Endothelial cell of umbilical vein (primary cell): ENCODE measurements around the gene KCMF1. TPM values are rescaled to one million over a fixed set of nuclear protein-coding genes. Genes with fewer than 3 reads are reported as not detected.
"Not testable (repeated sequence)": the region's sequence is repeated elsewhere in the genome, so short reads cannot be mapped to it uniquely, and the experiment has no call there.

Experiments used
- BruUV-seq: library from RNA; stranded (reverse); fragments of 400-500 nt; replicated peaks from 2 replicates; lab custom pipeline; 2021; lab: Mats Ljungman, UMichigan
- CTCF ChIA-PET: fragments of 300-600, 350-600 bp; sonication (Branson Sonifier 250); formaldehyde crosslinking; loops from one replicate; lab custom pipeline; 2021; ENCODE audit warnings: antibody characterized with exemption, inconsistent platforms; lab: Charles Lee
- POLR2A ChIA-PET: fragments of 300-600, 350-600 bp; sonication (Branson Sonifier 250); formaldehyde crosslinking; loops from one replicate; lab custom pipeline; 2021; ENCODE audit warnings: antibody characterized with exemption, inconsistent platforms; lab: Charles Lee
- DNase-seq: peaks from one replicate; pipeline ENCODE4 v3.0.0-alpha.2; 2011; ENCODE audit warnings: low read depth, low spot score
- FAIRE-seq: peaks from 2 replicates; lab custom pipeline; 2011; peaks lifted over from hg19 to GRCh38; lab: Jason Lieb, UNC
- H2AFZ ChIP-seq: 2 replicates; pipeline ENCODE4 v1.6.0; 2012; ENCODE audit warnings: low read depth, low read length, control low read depth, inconsistent platforms
- H3K27ac ChIP-seq: 2 replicates; pipeline ENCODE4 v1.5.1; 2011; ENCODE audit warnings: low read depth, mild to moderate bottlenecking, control low read depth, low read length, moderate library complexity; ENCODE audit not compliant: insufficient read depth
- H3K27me3 ChIP-seq, 2 experiments: 2 replicates each; pipeline versions ENCODE4 v1.6.0 to v1.6.1; 2011; ENCODE audit warnings: low read length in 2 of 2, mixed read lengths in 1 of 2; ENCODE audit not compliant: control insufficient read depth in 2 of 2, insufficient read depth in 2 of 2
- H3K36me3 ChIP-seq, 2 experiments: 2 replicates in 1 of 2; 3 replicates in 1 of 2; pipeline ENCODE4 v1.5.1; 2011; ENCODE audit warnings: low read length in 2 of 2, mild to moderate bottlenecking in 1 of 2, moderate library complexity in 1 of 2; ENCODE audit not compliant: control insufficient read depth in 2 of 2, insufficient read depth in 2 of 2; ENCODE audit errors: extremely low read depth in 1 of 2
- H3K4me1 ChIP-seq: 3 replicates; pipeline ENCODE4 v1.5.1; 2011; ENCODE audit warnings: mild to moderate bottlenecking, low read length; ENCODE audit not compliant: control insufficient read depth, insufficient read depth; ENCODE audit errors: extremely low read depth
- H3K4me2 ChIP-seq: 2 replicates; pipeline ENCODE4 v1.6.1; 2011; ENCODE audit warnings: low read length, control low read depth, mixed read lengths; ENCODE audit not compliant: insufficient read depth
- H3K4me3 ChIP-seq, 3 experiments: fragments of 200-600 bp in 1 of 3; sonication (generic), shearing (Covaris generic) in 1 of 3; replicated peaks in 1 of 3; 2 replicates each; pipeline ENCODE4 v1.5.1; 2011 to 2016; ENCODE audit warnings: control low read depth in 3 of 3, low read length in 3 of 3, mild to moderate bottlenecking in 2 of 3, inconsistent platforms in 1 of 3, low read depth in 1 of 3, moderate library complexity in 1 of 3; ENCODE audit not compliant: insufficient read depth in 1 of 3
- H3K79me2 ChIP-seq: 2 replicates; pipeline ENCODE4 v1.6.0; 2012; ENCODE audit warnings: low read length, inconsistent platforms; ENCODE audit not compliant: control insufficient read depth, insufficient read depth
- H3K9ac ChIP-seq: replicated peaks from 2 replicates; pipeline ENCODE3; 2011; ENCODE audit warnings: low read length, control low read depth; ENCODE audit not compliant: insufficient read depth; ENCODE audit errors: extremely low read depth
- H3K9me1 ChIP-seq: replicated peaks from 3 replicates; pipeline ENCODE4 v1.6.0; 2011; ENCODE audit warnings: mild to moderate bottlenecking, low read length; ENCODE audit not compliant: control insufficient read depth, insufficient read depth; ENCODE audit errors: extremely low read depth
- H3K9me3 ChIP-seq: replicated peaks from 2 replicates; pipeline ENCODE4 v1.5.1; 2012; ENCODE audit warnings: low read length, inconsistent platforms; ENCODE audit not compliant: control insufficient read depth, insufficient read depth
- H4K20me1 ChIP-seq: replicated peaks from 2 replicates; pipeline ENCODE3; 2011; ENCODE audit warnings: mild to moderate bottlenecking, low read length; ENCODE audit not compliant: control insufficient read depth, insufficient read depth; ENCODE audit errors: extremely low read depth
- EZH2 ChIP-seq: IDR thresholded peaks from 2 replicates; pipeline ENCODE4 v1.6.1; 2012; ENCODE audit warnings: borderline replicate concordance, low read depth, mild to moderate bottlenecking, moderate library complexity, low read length, inconsistent platforms; ENCODE audit not compliant: severe bottlenecking
- GATA2 ChIP-seq: IDR thresholded peaks from 2 replicates; pipeline ENCODE4 v1.7.0; 2011; ENCODE audit warnings: low read depth, mild to moderate bottlenecking, moderate library complexity, mixed read lengths, low read length; ENCODE audit not compliant: insufficient read length, insufficient read depth
- MAX ChIP-seq: IDR thresholded peaks from 2 replicates; pipeline ENCODE4 v1.6.1; 2011; ENCODE audit not compliant: insufficient read depth, insufficient read length
- POLR2A ChIP-seq: IDR thresholded peaks from 2 replicates; pipeline ENCODE4 v1.6.1; 2012; ENCODE audit warnings: low read depth, mild to moderate bottlenecking, control low read depth, low read length
- POLR2AphosphoS5 ChIP-seq: IDR thresholded peaks from 2 replicates; pipeline ENCODE4 v1.6.1; 2012; ENCODE audit warnings: low read depth, mild to moderate bottlenecking, control low read depth, low read length, moderate library complexity; ENCODE audit not compliant: insufficient read depth
- dilution Hi-C: fragments of 300-500 bp; cut with MboI; formaldehyde crosslinking; loops from one replicate; pipeline ENCODE4 v1.15.0; 2019; ENCODE audit warnings: low sequenced_read_pairs; ENCODE audit not compliant: extremely low pct_ligation_motif_present
- intact Hi-C: fragments of 100-400 bp; cut with micrococcal nuclease; formaldehyde crosslinking; loops from one replicate; pipeline ENCODE4 v1.10.0; 2022
- polyA plus RNA-seq, 4 experiments: library from polyadenylated mRNA; depleted of rRNA in 3 of 4; stranded (reverse) in 3 of 4; unstranded in 1 of 4; fragments of >200 nt; gene quantifications; 2 replicates each; pipeline versions ENCODE4 v1.2.1 to v1.2.3, GENCODE V29; 2011 to 2012; ENCODE audit warnings: missing spikeins in 1 of 4
- total RNA-seq: library from RNA; stranded (reverse); gene quantifications from 2 replicates; pipeline ENCODE4 v1.2.3, GENCODE V29; 2021

KCMF1 gene
- total and polyA plus RNA-seq, 2 donors (not counting 3 experiments of a cell fraction or from before 2014, with no cell fraction given): 49.3 to 78.4 TPM

- Histone ChIP-seq H3K4me3 (no peak overlapping the region), H3K9ac (no peak overlapping the region), H3K4me1 (peaks cover 11% of the 10 kb centered on the region), H3K36me3 (no peaks in the 10 kb centered on the region), H2AFZ (no peak overlapping the region), H3K27me3 (no peaks in the 10 kb centered on the region), H3K79me2 (no peaks in the 10 kb centered on the region), H4K20me1 (no peaks in the 10 kb centered on the region), H3K9me1 (no peaks in the 10 kb centered on the region), H3K9me3 (no peaks in the 10 kb centered on the region), H3K27ac (no peak overlapping the region), H3K4me2 (no peak overlapping the region)
- intact Hi-C loops (no loop called here), dilution Hi-C loops (no loop called here)
- ChIA-PET POLR2A (no interaction called here), CTCF (interaction anchor here (1.2 to 1.8 kb wide), 2 partner anchors 19 to 356 kb away, joined by 4 to 6 read pairs; no protein-coding TSS in a partner anchor)
- no peak for FAIRE-seq
- DNase-seq: no peak
- TF ChIP-seq EZH2 (no peak), MAX (no peak), GATA2 (no peak), POLR2A (no peak), POLR2AphosphoS5 (no peak)
- no TSS peak for BruUV-seq
Observed at GRCh38 chr2:84944295-84944909, 26.6 kb upstream of the KCMF1 start.

- intact Hi-C loops: loop anchor here (2.0 kb wide), 1 partner anchor 25 kb away; the partner anchor contains the start of gene KCMF1
- H3K9ac ChIP-seq, H3K27me3 ChIP-seq, H3K79me2 ChIP-seq, H4K20me1 ChIP-seq, dilution Hi-C loops, H3K36me3 ChIP-seq, H3K9me3 ChIP-seq, BruUV-seq, H3K9me1 ChIP-seq, DNase-seq, H3K4me2 ChIP-seq, H3K4me3 ChIP-seq: not testable (repeated sequence)
- Histone ChIP-seq H3K4me1 (peaks cover 11% of the 10 kb centered on the region), H2AFZ (peak overlapping the region; percentile 89), H3K27ac (peak overlapping the region; percentile 81)
- POLR2A ChIA-PET: interaction anchor here (0.6 to 2.2 kb wide), 2 partner anchors 13 to 15 kb away, joined by 4 to 10 read pairs; no protein-coding TSS in a partner anchor
- CTCF ChIA-PET: interaction anchor here (1.1 to 4.5 kb wide), 4 partner anchors 12 to 354 kb away, joined by 5 to 19 read pairs (median 8); no protein-coding TSS in a partner anchor
- peak; percentile 52 for FAIRE-seq
Observed at GRCh38 chr2:84945838-84946203, 25.1 kb upstream of the KCMF1 start.
